ENCODE results near the gene ELOA.
A peak's percentile ranks its signal among the peaks of the same experiment; 100 is the strongest.

ELOA gene

GRCh38 chr1:23803674-23804073 is 60.4 kb downstream of the ELOA start:
- no peak for DNase-seq

GRCh38 chr1:23804183-23804835 is 61.0 kb downstream of the ELOA start:
- DNase-seq, result no peak

DNA sequence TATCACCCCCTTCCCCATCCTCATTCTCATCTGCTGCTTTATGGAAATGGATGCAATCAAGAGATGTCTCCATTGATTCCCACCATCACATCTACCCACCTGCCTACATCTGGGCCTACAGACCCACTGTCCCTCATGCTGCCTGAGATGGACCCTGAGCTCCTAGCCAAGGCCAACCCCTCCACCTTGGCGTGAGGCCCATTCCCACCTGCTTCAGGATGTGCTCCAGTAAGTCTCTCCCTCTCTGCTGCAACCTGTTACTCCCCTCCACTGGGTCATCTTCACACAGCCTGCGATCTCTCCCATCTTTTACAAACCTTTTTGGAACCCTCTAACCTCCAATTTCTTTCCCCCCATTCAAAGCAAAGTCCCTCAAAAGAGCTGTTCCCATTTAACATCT is 61.8 kb downstream of the ELOA start:
- DNase-seq, result no peak

- no peak for DNase-seq
Measured at GRCh38 chr1:23806280-23806679, 63.0 kb downstream of the ELOA start.

- no peak for DNase-seq
Measured at GRCh38 chr1:23807453-23807852, 64.2 kb downstream of the ELOA start.

GRCh38 chr1:23809751-23810171 is 66.5 kb downstream of the ELOA start:
- peak; percentile 86 for DNase-seq

- peak; percentile 74 for DNase-seq
Measured at GRCh38 chr1:23810818-23811540, 67.7 kb downstream of the ELOA start.

Data from CD4-positive, alpha-beta T cell treated with Interferon gamma for 1 hour (primary cell).